Activated naive CD4-positive, alpha-beta T cell treated with Interleukin-2 at 50 U/mL for 16 hours (primary cell): Measurements from ENCODE around the gene ITFG2.
"Not testable (repeated sequence)": the region's sequence is repeated elsewhere in the genome, so short reads cannot be mapped to it uniquely, and the experiment has no call there.

Experiments used
- DNase-seq: peaks from one replicate; pipeline ENCODE4 v3.0.0-alpha.2; 2020

Gene ITFG2

GRCh38 chr12:2812290-2813213, at the start of gene ITFG2:
ITFG2 (plus strand) TSS chr12:2812668; CDS start chr12:2812761, 93 bp downstream.
- peak; percentile 98 for DNase-seq

- no peak for DNase-seq
Observed at GRCh38 chr12:2764398-2764797, 48.1 kb upstream of the ITFG2 start.

- no peak for DNase-seq
Observed at GRCh38 chr12:2765052-2765451, 47.4 kb upstream of the ITFG2 start.

GRCh38 chr12:2765608-2766007, 46.9 kb upstream of the ITFG2 start:
- DNase-seq, result no peak

- DNase-seq, result no peak
Observed at GRCh38 chr12:2768224-2768961, 44.1 kb upstream of the ITFG2 start.

- no peak for DNase-seq
Observed at GRCh38 chr12:2769866-2770533, 42.5 kb upstream of the ITFG2 start.

GRCh38 chr12:2770544-2770943, 41.9 kb upstream of the ITFG2 start:
- not testable (repeated sequence) for DNase-seq

GRCh38 chr12:2772370-2772769, 40.1 kb upstream of the ITFG2 start:
- DNase-seq, result no peak

- DNase-seq, result no peak
Observed at GRCh38 chr12:2773199-2773875, 39.1 kb upstream of the ITFG2 start.

GRCh38 chr12:2775431-2775830, 37.0 kb upstream of the ITFG2 start:
- no peak for DNase-seq

- no peak for DNase-seq
Observed at GRCh38 chr12:2776129-2776806, 36.2 kb upstream of the ITFG2 start.

- DNase-seq, result no peak
Observed at GRCh38 chr12:2779281-2779680, 33.2 kb upstream of the ITFG2 start.

- DNase-seq, result peak; percentile 42
Observed at GRCh38 chr12:2783936-2784600, 28.4 kb upstream of the ITFG2 start.

- DNase-seq, result no peak
Observed at GRCh38 chr12:2785017-2785416, 27.5 kb upstream of the ITFG2 start.

GRCh38 chr12:2791089-2791488, 21.4 kb upstream of the ITFG2 start:
- no peak for DNase-seq

GRCh38 chr12:2792671-2793500, 19.6 kb upstream of the ITFG2 start:
- no peak for DNase-seq

GRCh38 chr12:2793561-2793960, 18.9 kb upstream of the ITFG2 start:
- no peak for DNase-seq

- no peak for DNase-seq
Observed at GRCh38 chr12:2794191-2794735, 18.2 kb upstream of the ITFG2 start.

- DNase-seq, result peak; percentile 92
Observed at GRCh38 chr12:2794736-2795289, 17.7 kb upstream of the ITFG2 start, which contains the start of gene FKBP4. FKBP4 (plus strand) TSS chr12:2794970; CDS start chr12:2795140, 170 bp downstream.
